VCaP (cell line): ENCODE results near the gene EFNA1.

Experiments
- H3K27ac ChIP-seq: fragments of 450-650 bp; 2 replicates; pipeline ENCODE4 v1.5.1; 2017
- TF ChIP-seq, protein P1 (sequence below): fragments of 450-650 bp; conservative IDR thresholded peaks from 2 replicates; pipeline ENCODE4 v1.5.1; 2017; ENCODE audit warnings: mild to moderate bottlenecking, moderate library complexity

The EFNA1 gene

DNA sequence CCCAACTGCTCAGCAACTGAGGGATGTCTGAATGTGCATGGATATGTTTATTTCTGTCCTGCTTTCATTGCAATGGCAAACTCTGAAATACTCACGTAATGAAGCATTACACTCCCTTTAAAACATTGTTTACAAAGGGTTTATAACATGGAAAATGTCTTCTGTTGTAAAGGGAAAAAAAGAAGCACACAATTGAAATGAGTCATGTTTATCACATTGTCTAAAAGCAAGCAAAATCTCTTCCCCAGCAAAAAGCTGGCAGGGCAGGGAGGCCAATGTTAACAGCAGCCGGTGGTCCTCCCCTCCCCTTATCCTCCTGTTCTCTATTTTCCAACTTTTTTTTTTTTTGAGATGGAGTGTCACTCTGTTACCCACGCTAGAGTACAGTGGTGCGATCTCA is 3.9 kb upstream of the EFNA1 start:
- H3K27ac ChIP-seq: no peak overlapping the region
- TF ChIP-seq, protein P1, sequence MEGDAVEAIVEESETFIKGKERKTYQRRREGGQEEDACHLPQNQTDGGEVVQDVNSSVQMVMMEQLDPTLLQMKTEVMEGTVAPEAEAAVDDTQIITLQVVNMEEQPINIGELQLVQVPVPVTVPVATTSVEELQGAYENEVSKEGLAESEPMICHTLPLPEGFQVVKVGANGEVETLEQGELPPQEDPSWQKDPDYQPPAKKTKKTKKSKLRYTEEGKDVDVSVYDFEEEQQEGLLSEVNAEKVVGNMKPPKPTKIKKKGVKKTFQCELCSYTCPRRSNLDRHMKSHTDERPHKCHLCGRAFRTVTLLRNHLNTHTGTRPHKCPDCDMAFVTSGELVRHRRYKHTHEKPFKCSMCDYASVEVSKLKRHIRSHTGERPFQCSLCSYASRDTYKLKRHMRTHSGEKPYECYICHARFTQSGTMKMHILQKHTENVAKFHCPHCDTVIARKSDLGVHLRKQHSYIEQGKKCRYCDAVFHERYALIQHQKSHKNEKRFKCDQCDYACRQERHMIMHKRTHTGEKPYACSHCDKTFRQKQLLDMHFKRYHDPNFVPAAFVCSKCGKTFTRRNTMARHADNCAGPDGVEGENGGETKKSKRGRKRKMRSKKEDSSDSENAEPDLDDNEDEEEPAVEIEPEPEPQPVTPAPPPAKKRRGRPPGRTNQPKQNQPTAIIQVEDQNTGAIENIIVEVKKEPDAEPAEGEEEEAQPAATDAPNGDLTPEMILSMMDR: no peak

GRCh38 chr1:155124503-155125463 is 2.9 kb upstream of the EFNA1 start:
- no peak overlapping the region for H3K27ac ChIP-seq

GRCh38 chr1:155125511-155125945 is 2.1 kb upstream of the EFNA1 start:
- H3K27ac ChIP-seq: peak overlapping the region; percentile 100; the same call in 1 of the 2 replicates

More at GRCh38 chr1:155124503-155125463, 2.9 kb upstream of the EFNA1 start:
- TF ChIP-seq, protein P1: no peak

GRCh38 chr1:155125946-155126555 is 1.6 kb upstream of the EFNA1 start:
- peak overlapping the region; percentile 100 for H3K27ac ChIP-seq
- TF ChIP-seq, protein P1: no peak

More at GRCh38 chr1:155125511-155125945, 2.1 kb upstream of the EFNA1 start:
- TF ChIP-seq, protein P1: no peak

DNA sequence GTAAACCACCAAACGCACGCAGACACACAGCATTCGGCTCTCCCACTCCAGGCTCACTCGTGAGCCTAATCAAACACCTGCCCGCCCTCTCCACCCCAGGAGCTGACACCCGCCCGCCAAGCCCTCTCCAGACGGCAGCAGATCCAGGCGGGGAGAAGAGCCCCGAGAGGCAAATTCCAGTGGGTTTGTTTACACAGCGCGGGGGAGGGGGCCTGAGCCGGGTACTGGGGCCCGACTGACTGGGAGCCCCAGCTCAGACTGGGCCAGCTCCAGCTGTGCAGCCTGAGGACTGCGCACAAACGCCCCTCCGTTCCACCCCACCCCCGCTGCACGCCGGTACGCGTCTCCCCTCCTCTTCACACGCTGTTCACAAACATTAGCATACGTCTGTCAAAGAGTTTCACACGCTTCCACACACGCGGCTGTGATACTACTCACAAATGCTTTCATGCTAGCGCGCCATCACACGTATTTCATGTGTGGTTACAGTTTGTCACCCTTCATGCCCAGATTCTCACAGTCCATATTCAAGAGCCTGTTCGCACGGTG is 1.0 kb upstream of the EFNA1 start:
- peak overlapping the region; percentile 100 for H3K27ac ChIP-seq
- TF ChIP-seq, protein P1: no peak

- H3K27ac ChIP-seq: peak overlapping the region; percentile 100
These were observed 485 bp downstream of the EFNA1 start for GRCh38 chr1:155127967-155128754.

More at GRCh38 chr1:155127967-155128754, 485 bp downstream of the EFNA1 start:
- TF ChIP-seq, protein P1: no peak
